H1 (cell line): Measurements from ENCODE around the gene SRP14. TPM values are rescaled to one million over a fixed set of nuclear protein-coding genes. Genes with fewer than 3 reads are reported as not detected.
A peak's percentile ranks its signal among the peaks of the same experiment; 100 is the strongest.

Source experiments
- CTCF ChIA-PET: fragments of 300-600 bp; sonication (Branson Sonifier 250); formaldehyde crosslinking; loops from one replicate; lab custom pipeline; 2021; ENCODE audit not compliant: partially characterized antibody; lab: Charles Lee
- POLR2A ChIA-PET: fragments of 300-600 bp; sonication (Branson Sonifier 250); formaldehyde crosslinking; loops from one replicate; lab custom pipeline; 2021; ENCODE audit warnings: inconsistent platforms; ENCODE audit not compliant: partially characterized antibody; lab: Charles Lee
- DNase-seq, 2 experiments: peaks; one replicate each; pipeline versions ENCODE4 v3.0.0 to v3.0.0-alpha.2; 2010 to 2022; ENCODE audit warnings: low spot score in 2 of 2, low read depth in 1 of 2, mixed read lengths in 1 of 2
- FAIRE-seq: peaks from 2 replicates; lab custom pipeline; 2011; peaks lifted over from hg19 to GRCh38; lab: Jason Lieb, UNC
- H2AFZ ChIP-seq: 2 replicates; pipeline ENCODE4 v1.8.1; 2012; ENCODE audit warnings: low read length, inconsistent platforms
- H2AK5ac ChIP-seq: 2 replicates; pipeline ENCODE4 v1.6.1; 2013; ENCODE audit warnings: low read depth, low read length
- H2BK120ac ChIP-seq: replicated peaks from 2 replicates; pipeline ENCODE3; 2013; ENCODE audit warnings: low read depth, low read length, inconsistent platforms
- H2BK12ac ChIP-seq: 2 replicates; pipeline ENCODE4 v1.6.1; 2013; ENCODE audit warnings: low read depth, low read length
- H2BK15ac ChIP-seq: 2 replicates; pipeline ENCODE4 v1.6.1; 2013; ENCODE audit warnings: low read length
- H2BK20ac ChIP-seq: 2 replicates; pipeline ENCODE4 v1.6.1; 2013; ENCODE audit warnings: low read length
- H2BK5ac ChIP-seq: 2 replicates; pipeline ENCODE4 v1.6.1; 2013; ENCODE audit warnings: low read depth, low read length
- H3K14ac ChIP-seq: 2 replicates; pipeline ENCODE4 v1.6.1; 2013; ENCODE audit warnings: inconsistent platforms; ENCODE audit not compliant: insufficient read length
- H3K18ac ChIP-seq: 2 replicates; pipeline ENCODE4 v1.6.1; 2013; ENCODE audit warnings: low read length; ENCODE audit errors: extremely low read depth
- H3K23ac ChIP-seq: 2 replicates; pipeline ENCODE4 v1.6.1; 2013; ENCODE audit warnings: inconsistent platforms; ENCODE audit not compliant: insufficient read length
- H3K23me2 ChIP-seq: 2 replicates; pipeline ENCODE4 v1.6.1; 2013; ENCODE audit warnings: low read depth, low read length
- H3K27ac ChIP-seq: 2 replicates; pipeline ENCODE4 v1.6.1; 2011; ENCODE audit warnings: low read depth, low read length, inconsistent platforms
- H3K27me3 ChIP-seq, 4 experiments: replicated peaks in 1 of 4; 1 replicate in 1 of 4; 2 replicates in 3 of 4; pipeline versions ENCODE4 v1.6.1 to v1.8.1; 2011 to 2013; ENCODE audit warnings: low read length in 3 of 4, mild to moderate bottlenecking in 3 of 4, inconsistent platforms in 2 of 4, mixed read lengths in 2 of 4, moderate library complexity in 1 of 4; ENCODE audit not compliant: control insufficient read depth in 3 of 4, insufficient read depth in 3 of 4; ENCODE audit errors: extremely low read depth in 1 of 4
- H3K36me3 ChIP-seq, 4 experiments: 2 replicates each; pipeline versions ENCODE4 v1.6.1 to v1.8.1; 2011 to 2013; ENCODE audit warnings: mild to moderate bottlenecking in 4 of 4, low read length in 3 of 4, moderate library complexity in 2 of 4, control low read depth in 1 of 4, inconsistent platforms in 1 of 4; ENCODE audit not compliant: insufficient read depth in 4 of 4, control insufficient read depth in 2 of 4
- H3K4ac ChIP-seq: replicated peaks from 2 replicates; pipeline ENCODE3; 2013; ENCODE audit warnings: low read length, low read depth, mixed read lengths, inconsistent platforms; ENCODE audit not compliant: insufficient read length
- H3K4me1 ChIP-seq, 4 experiments: replicated peaks in 1 of 4; 1 replicate in 1 of 4; 2 replicates in 3 of 4; pipeline versions ENCODE4 v1.6.1 to v1.8.1; 2011 to 2013; ENCODE audit warnings: low read length in 3 of 4, inconsistent platforms in 2 of 4, mixed read lengths in 1 of 4; ENCODE audit not compliant: insufficient read depth in 4 of 4, control insufficient read depth in 3 of 4
- H3K4me2 ChIP-seq, 2 experiments: 2 replicates each; pipeline versions ENCODE4 v1.6.1 to v1.8.1; 2011 to 2013; ENCODE audit warnings: low read depth in 2 of 2, low read length in 2 of 2, control low read depth in 1 of 2, inconsistent platforms in 1 of 2, mild to moderate bottlenecking in 1 of 2; ENCODE audit not compliant: insufficient read depth in 1 of 2
- H3K4me3 ChIP-seq, 4 experiments: fragments of 200-600, 300-600 bp in 1 of 4; sonication (generic), shearing (Covaris generic), sonication (Bioruptor Twin) in 1 of 4; 2 replicates each; pipeline versions ENCODE4 v1.5.1 to v1.8.1; 2011 to 2016; ENCODE audit warnings: low read length in 4 of 4, low read depth in 3 of 4, control low read depth in 2 of 4, inconsistent platforms in 2 of 4, mild to moderate bottlenecking in 2 of 4, mixed read lengths in 1 of 4, moderate library complexity in 1 of 4; ENCODE audit not compliant: insufficient read depth in 2 of 4; ENCODE audit errors: extremely low read depth in 1 of 4
- H3K56ac ChIP-seq: replicated peaks from 2 replicates; pipeline ENCODE3; 2013; ENCODE audit warnings: low read depth, mild to moderate bottlenecking, mixed read lengths, low read length, inconsistent platforms; ENCODE audit not compliant: insufficient read length
- H3K79me1 ChIP-seq: 2 replicates; pipeline ENCODE4 v1.6.1; 2013; ENCODE audit warnings: low read depth, low read length, control low read depth
- H3K79me2 ChIP-seq, 2 experiments: 2 replicates each; pipeline versions ENCODE4 v1.6.1 to v1.8.1; 2012 to 2013; ENCODE audit warnings: low read length in 2 of 2, mild to moderate bottlenecking in 2 of 2, inconsistent platforms in 1 of 2; ENCODE audit not compliant: insufficient read depth in 2 of 2, control insufficient read depth in 1 of 2
- H3K9ac ChIP-seq, 4 experiments: replicated peaks in 1 of 4; 1 replicate in 1 of 4; 2 replicates in 3 of 4; pipeline versions ENCODE4 v1.6.1 to v1.8.1; 2011 to 2013; ENCODE audit warnings: low read depth in 3 of 4, low read length in 3 of 4, control low read depth in 2 of 4, mild to moderate bottlenecking in 2 of 4, moderate library complexity in 2 of 4, inconsistent platforms in 1 of 4; ENCODE audit errors: extremely low read depth in 1 of 4
- H3K9me3 ChIP-seq, 2 experiments: 2 replicates each; pipeline versions ENCODE4 v1.6.1 to v1.8.1; 2012 to 2013; ENCODE audit warnings: mild to moderate bottlenecking in 2 of 2, moderate library complexity in 2 of 2, control low read depth in 1 of 2, inconsistent platforms in 1 of 2, low read depth in 1 of 2, low read length in 1 of 2, mixed read lengths in 1 of 2; ENCODE audit not compliant: insufficient read depth in 2 of 2
- H4K20me1 ChIP-seq, 2 experiments: replicated peaks in 1 of 2; 2 replicates each; pipeline versions ENCODE3 to v1.8.1; 2011 to 2013; ENCODE audit warnings: inconsistent platforms in 2 of 2, low read length in 2 of 2, mild to moderate bottlenecking in 1 of 2; ENCODE audit not compliant: insufficient read depth in 2 of 2, control insufficient read depth in 1 of 2
- H4K5ac ChIP-seq: 2 replicates; pipeline ENCODE4 v1.6.1; 2013; ENCODE audit warnings: low read length, low read depth, mixed read lengths, inconsistent platforms; ENCODE audit not compliant: insufficient read length
- H4K8ac ChIP-seq: 2 replicates; pipeline ENCODE4 v1.8.0; 2013; ENCODE audit warnings: mild to moderate bottlenecking, moderate library complexity, low read length, inconsistent platforms; ENCODE audit not compliant: insufficient read depth; ENCODE audit errors: extremely low read depth
- H4K91ac ChIP-seq: replicated peaks from 2 replicates; pipeline ENCODE3; 2013; ENCODE audit warnings: low read length, mixed read lengths, inconsistent platforms; ENCODE audit not compliant: insufficient read length
- CBX5 ChIP-seq: fragments of 300-800, 300-1000 bp; sonication (generic); IDR thresholded peaks from 2 replicates; pipeline ENCODE4 v1.7.1; 2016; ENCODE audit warnings: antibody characterized with exemption, low read length, low read depth
- CEBPB ChIP-seq: IDR thresholded peaks from 2 replicates; pipeline ENCODE4 v1.6.1; 2012; ENCODE audit warnings: low read depth, low read length
- FOSL1 ChIP-seq: IDR thresholded peaks from 2 replicates; pipeline ENCODE4 v1.6.1; 2011; ENCODE audit warnings: mild to moderate bottlenecking, low read depth, low read length, moderate library complexity; ENCODE audit not compliant: insufficient read depth
- KDM1A ChIP-seq: fragments of 200-600, 300-600 bp; sonication (generic); IDR thresholded peaks from 2 replicates; pipeline ENCODE4 v1.7.1; 2016; ENCODE audit warnings: mild to moderate bottlenecking, low read length, borderline replicate concordance
- POU5F1 ChIP-seq: IDR thresholded peaks from 2 replicates; pipeline ENCODE4 v1.6.1; 2011; ENCODE audit warnings: low read depth, mild to moderate bottlenecking, low read length, moderate library complexity
- RXRA ChIP-seq: IDR thresholded peaks from 2 replicates; pipeline ENCODE4 v1.6.1; 2011; ENCODE audit warnings: low read depth, mild to moderate bottlenecking, low read length, moderate library complexity; ENCODE audit not compliant: insufficient read depth
- SIN3A ChIP-seq, 2 experiments: IDR thresholded peaks in 1 of 2; conservative IDR thresholded peaks in 1 of 2; 2 replicates each; pipeline ENCODE4 v1.6.1; 2011 to 2012; ENCODE audit warnings: low read length in 2 of 2, improper control_type of control experiment in 1 of 2, low read depth in 1 of 2, mild to moderate bottlenecking in 1 of 2
- TEAD4 ChIP-seq: IDR thresholded peaks from 2 replicates; pipeline ENCODE4 v1.6.1; 2012; ENCODE audit warnings: low read depth, low read length, inconsistent platforms, mixed read lengths
- WGBS, 2 experiments: shearing (Covaris generic) in 1 of 2; methylation state at CpG; one replicate each; pipeline versions ENCODE4 v1.1.6 to v1.1.7; 2013 to 2015; ENCODE audit warnings: low lambda C conversion rate in 2 of 2, mixed read lengths in 2 of 2, inconsistent platforms in 1 of 2, low coverage in 1 of 2, missing lambda C conversion rate in 1 of 2; ENCODE audit not compliant: insufficient replicate concordance in 2 of 2, insufficient coverage in 1 of 2, insufficient read length in 1 of 2; ENCODE audit errors: extremely low coverage in 1 of 2, missing lambda C conversion rate in 1 of 2; 5-methylcytosine and 5-hydroxymethylcytosine counted together
- polyA plus RNA-seq, 7 experiments: library from polyadenylated mRNA; depleted of rRNA in 3 of 7; stranded (reverse) in 5 of 7; unstranded in 2 of 7; fragments of >200 nt in 5 of 7; fragments of 200-250 nt in 2 of 7; gene quantifications; 1 replicate in 5 of 7; 2 replicates in 1 of 7; 4 replicates in 1 of 7; pipeline versions ENCODE4 v1.2.1 to v1.2.3, GENCODE V29; 2011 to 2013; ENCODE audit warnings: missing spikeins in 2 of 7, mixed read lengths in 2 of 7
- total RNA-seq: library from RNA; stranded (reverse); fragmentation: NEBNext Ultra II Directional; extraction: Animal tissue kit (Norgen Biotek cat#: 25700); gene quantifications from 2 replicates; pipeline ENCODE4 v1.2.1, GENCODE V29; 2021
- TF ChIP-seq, protein P1 (sequence below), 3 experiments: IDR thresholded peaks; 1 replicate in 2 of 3; 2 replicates in 1 of 3; pipeline versions ENCODE4 v1.5.1 to v1.6.1; 2011; ENCODE audit warnings: low read length in 3 of 3, mild to moderate bottlenecking in 3 of 3, inconsistent platforms in 2 of 3, low read depth in 1 of 3, moderate library complexity in 1 of 3; ENCODE audit not compliant: insufficient read depth in 1 of 3; ENCODE audit errors: control extremely low read depth in 1 of 3

The SRP14 gene
- total and polyA plus RNA-seq, 2 of the 8 experiments (the other 6 are each of a cell fraction or from before 2014, with no cell fraction given) = 186 to 223 TPM

DNA sequence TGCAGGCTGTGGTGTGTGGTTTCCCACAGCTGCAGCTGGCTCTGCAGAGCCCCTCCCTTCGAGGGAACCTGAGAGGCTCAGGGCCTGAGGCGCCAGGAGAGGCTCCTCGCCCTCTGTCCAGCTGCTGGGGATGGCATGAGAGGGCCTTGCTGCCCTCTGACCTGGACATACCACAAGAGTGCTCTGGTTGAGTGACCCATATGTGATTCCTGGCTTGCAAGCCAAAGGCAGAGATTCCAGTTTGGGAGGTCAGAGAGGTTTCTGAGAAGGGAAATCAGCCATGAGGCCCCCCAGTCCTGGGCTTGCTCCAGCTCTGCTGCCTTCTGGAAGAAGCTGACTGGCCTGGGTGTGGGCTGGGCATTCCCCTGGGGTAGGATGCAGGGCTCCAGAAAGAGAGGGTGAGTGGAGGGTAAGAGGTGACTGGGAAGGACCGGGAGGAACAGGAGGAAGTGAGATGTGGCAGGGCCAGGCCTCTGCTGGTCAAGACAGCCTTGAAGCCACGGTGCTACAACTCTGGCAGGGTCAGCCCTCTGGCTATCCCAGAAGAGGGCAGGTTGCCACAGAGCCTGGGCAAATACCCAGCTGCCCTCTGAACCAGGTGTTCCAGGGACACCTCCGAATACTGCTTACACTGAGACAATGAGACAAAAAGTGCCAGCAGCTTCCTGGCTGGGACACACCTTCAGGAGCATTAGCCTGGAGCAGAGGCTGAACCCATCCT, 16.0 kb upstream of the SRP14 start:
- 85% methylated on average over 6 of the region's 6 CpGs; no CpG with 5 or more reads in 1 of the 2 experiments for WGBS, 2 experiments
- H3K4me2 ChIP-seq = no peak overlapping the region
- no peak for TF ChIP-seq KDM1A
- no peak for TF ChIP-seq TEAD4
- no peak for TF ChIP-seq CBX5
- TF ChIP-seq SIN3A (conservative IDR thresholded peaks at IDR 0.05 in 1 of 2, IDR thresholded peaks at IDR 0.05 in 1 of 2; ENCODE audit: low read depth in 1 of 2, low read length in 2 of 2) = no peak
- TF ChIP-seq, protein P1, sequence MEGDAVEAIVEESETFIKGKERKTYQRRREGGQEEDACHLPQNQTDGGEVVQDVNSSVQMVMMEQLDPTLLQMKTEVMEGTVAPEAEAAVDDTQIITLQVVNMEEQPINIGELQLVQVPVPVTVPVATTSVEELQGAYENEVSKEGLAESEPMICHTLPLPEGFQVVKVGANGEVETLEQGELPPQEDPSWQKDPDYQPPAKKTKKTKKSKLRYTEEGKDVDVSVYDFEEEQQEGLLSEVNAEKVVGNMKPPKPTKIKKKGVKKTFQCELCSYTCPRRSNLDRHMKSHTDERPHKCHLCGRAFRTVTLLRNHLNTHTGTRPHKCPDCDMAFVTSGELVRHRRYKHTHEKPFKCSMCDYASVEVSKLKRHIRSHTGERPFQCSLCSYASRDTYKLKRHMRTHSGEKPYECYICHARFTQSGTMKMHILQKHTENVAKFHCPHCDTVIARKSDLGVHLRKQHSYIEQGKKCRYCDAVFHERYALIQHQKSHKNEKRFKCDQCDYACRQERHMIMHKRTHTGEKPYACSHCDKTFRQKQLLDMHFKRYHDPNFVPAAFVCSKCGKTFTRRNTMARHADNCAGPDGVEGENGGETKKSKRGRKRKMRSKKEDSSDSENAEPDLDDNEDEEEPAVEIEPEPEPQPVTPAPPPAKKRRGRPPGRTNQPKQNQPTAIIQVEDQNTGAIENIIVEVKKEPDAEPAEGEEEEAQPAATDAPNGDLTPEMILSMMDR (IDR thresholded peaks at IDR 0.05; ENCODE audit: control extremely low read depth in 1 of 3, insufficient read depth in 1 of 3, low read depth in 1 of 3, low read length in 3 of 3) = no peak
- TF ChIP-seq FOSL1 = no peak
- no peak for TF ChIP-seq CEBPB
- no peak for TF ChIP-seq RXRA
- TF ChIP-seq POU5F1 = no peak

More for the DNA sequence above, 16.0 kb upstream of the SRP14 start:
- Histone ChIP-seq H3K23me2 (peaks cover 6% of the 10 kb centered on the region; the same call in 1 of the 2 replicates), H3K14ac (no peak overlapping the region), H2AK5ac (no peak overlapping the region), H3K4me3 (no peak overlapping the region), H3K23ac (no peak overlapping the region), H4K20me1 (peaks cover 0 to 4% of the 10 kb centered on the region in 2 experiments), H3K79me1 (no peaks in the 10 kb centered on the region), H2BK120ac (no peak overlapping the region), H3K27me3 (no peaks in the 10 kb centered on the region), H4K5ac (no peak overlapping the region), H2BK5ac (0 out of 2 replicates have a peak overlapping the region, but pooled peaks have one; percentile 45), H3K79me2 (no peaks in the 10 kb centered on the region), H2BK12ac (no peak overlapping the region), H4K8ac (0 out of 2 replicates have a peak overlapping the region, but pooled peaks have one; percentile 22), H2BK20ac (no peak overlapping the region), H3K4me1 (peaks cover 3 to 13% (median 5%) of the 10 kb centered on the region in 4 experiments), H3K56ac (no peak overlapping the region), H3K4ac (no peak overlapping the region), H4K91ac (no peak overlapping the region), H2BK15ac (0 out of 2 replicates have a peak overlapping the region, but pooled peaks have one; percentile 33), H2AFZ (no peak overlapping the region), H3K27ac (no peak overlapping the region), H3K9me3 (no peaks in the 10 kb centered on the region), H3K36me3 (no peaks in the 10 kb centered on the region), H3K18ac (no peak overlapping the region), H3K9ac (no peak overlapping the region)
- FAIRE-seq = no peak
- DNase-seq = no peak
- CTCF ChIA-PET = interaction anchor here (0.9 to 5.7 kb wide), 15 partner anchors 8 to 219 kb away, joined by 3 to 99 read pairs (median 5); partner anchors contain the start of gene BMF
- POLR2A ChIA-PET = interaction anchor here (0.6 to 2.0 kb wide), 5 partner anchors 15 to 514 kb away, joined by 3 to 7 read pairs (median 4); partner anchors contain the start of genes BUB1B and RPUSD2
